Measurements from ENCODE around the gene IPCEF1.

DNA sequence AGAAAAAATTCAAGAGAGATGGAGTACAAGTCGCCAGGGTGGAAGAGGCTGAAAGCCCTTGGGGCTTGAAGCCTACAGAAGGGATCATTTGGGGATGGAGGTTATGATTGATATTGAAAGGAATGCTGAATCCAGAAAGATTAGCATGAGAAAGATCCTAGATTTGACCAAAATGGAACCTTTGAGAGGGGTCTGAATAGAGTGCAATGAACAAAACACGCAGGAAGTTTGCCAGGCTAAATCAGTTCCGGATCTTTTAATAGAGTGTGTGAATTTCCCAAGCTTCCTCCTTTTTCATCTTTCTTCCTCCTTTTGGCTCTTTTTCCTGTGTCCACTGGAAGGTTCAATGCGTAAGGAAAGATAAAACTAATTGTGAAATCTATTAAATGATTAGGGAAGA lies 15.3 kb downstream of the IPCEF1 start:
- TF ChIP-seq, protein P1, sequence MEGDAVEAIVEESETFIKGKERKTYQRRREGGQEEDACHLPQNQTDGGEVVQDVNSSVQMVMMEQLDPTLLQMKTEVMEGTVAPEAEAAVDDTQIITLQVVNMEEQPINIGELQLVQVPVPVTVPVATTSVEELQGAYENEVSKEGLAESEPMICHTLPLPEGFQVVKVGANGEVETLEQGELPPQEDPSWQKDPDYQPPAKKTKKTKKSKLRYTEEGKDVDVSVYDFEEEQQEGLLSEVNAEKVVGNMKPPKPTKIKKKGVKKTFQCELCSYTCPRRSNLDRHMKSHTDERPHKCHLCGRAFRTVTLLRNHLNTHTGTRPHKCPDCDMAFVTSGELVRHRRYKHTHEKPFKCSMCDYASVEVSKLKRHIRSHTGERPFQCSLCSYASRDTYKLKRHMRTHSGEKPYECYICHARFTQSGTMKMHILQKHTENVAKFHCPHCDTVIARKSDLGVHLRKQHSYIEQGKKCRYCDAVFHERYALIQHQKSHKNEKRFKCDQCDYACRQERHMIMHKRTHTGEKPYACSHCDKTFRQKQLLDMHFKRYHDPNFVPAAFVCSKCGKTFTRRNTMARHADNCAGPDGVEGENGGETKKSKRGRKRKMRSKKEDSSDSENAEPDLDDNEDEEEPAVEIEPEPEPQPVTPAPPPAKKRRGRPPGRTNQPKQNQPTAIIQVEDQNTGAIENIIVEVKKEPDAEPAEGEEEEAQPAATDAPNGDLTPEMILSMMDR (IDR thresholded peaks at IDR 0.05), result no peak
- no peak for TF ChIP-seq POLR2A (IDR thresholded peaks at IDR 0.05)

Data from thyroid gland (tissue), 4 donors.